Measurements from ENCODE around the gene KRT14.

KRT14 gene

GRCh38 chr17:41553987-41554680 is 32.6 kb downstream of the KRT14 start:
- no peak for TF ChIP-seq CTCF (IDR thresholded peaks at IDR 0.05; ENCODE audit: low read depth, low read length)
- DNase-seq (ENCODE audit: extremely low read depth, low read depth) = no peak

- TF ChIP-seq CTCF (IDR thresholded peaks at IDR 0.05; ENCODE audit: low read depth, low read length) = no peak
- DNase-seq (ENCODE audit: extremely low read depth, low read depth) = no peak
These were observed 33.5 kb downstream of the KRT14 start for GRCh38 chr17:41553176-41553575.

GRCh38 chr17:41552455-41552854 is 34.2 kb downstream of the KRT14 start:
- DNase-seq (ENCODE audit: extremely low read depth, low read depth) = no peak

GRCh38 chr17:41551365-41551764 is 35.3 kb downstream of the KRT14 start:
- no peak for TF ChIP-seq CTCF (IDR thresholded peaks at IDR 0.05; ENCODE audit: low read depth, low read length)
- DNase-seq (ENCODE audit: extremely low read depth, low read depth) = no peak

More at GRCh38 chr17:41552455-41552854, 34.2 kb downstream of the KRT14 start:
- no peak for TF ChIP-seq CTCF (IDR thresholded peaks at IDR 0.05; ENCODE audit: low read depth, low read length)

- DNase-seq (ENCODE audit: extremely low read depth, low read depth) = no peak
- TF ChIP-seq CTCF (IDR thresholded peaks at IDR 0.05; ENCODE audit: low read depth, low read length) = no peak
These were observed 37.1 kb downstream of the KRT14 start for GRCh38 chr17:41549596-41550039.

- peak; percentile 70 for DNase-seq (ENCODE audit: extremely low read depth, low read depth)
- TF ChIP-seq CTCF (IDR thresholded peaks at IDR 0.05; ENCODE audit: low read depth, low read length) = peak; percentile 83
These were observed 37.7 kb downstream of the KRT14 start for GRCh38 chr17:41548844-41549595.
